Activated naive CD4-positive, alpha-beta T cell treated with anti-CD3 and anti-CD28 coated beads for 36 hours (primary cell): ENCODE data around the gene STH. TPM values are rescaled to one million over a fixed set of nuclear protein-coding genes. Genes with fewer than 3 reads are reported as not detected.

ENCODE experiments used
- CTCF ChIA-PET: fragments of 350-600 bp; sonication (Branson Sonifier 250); formaldehyde crosslinking; loops from one replicate; lab custom pipeline; 2021; ENCODE audit warnings: antibody characterized with exemption; lab: Charles Lee
- DNase-seq: peaks from one replicate; pipeline ENCODE4 v3.0.0-alpha.2; 2020
- H3K27ac Mint-ChIP-seq: one replicate; pipeline ENCODE4 v1.8.0; 2021; ENCODE audit warnings: mild to moderate bottlenecking, mixed read lengths
- H3K27me3 Mint-ChIP-seq: one replicate; pipeline ENCODE4 v1.8.0; 2021; ENCODE audit warnings: low read depth, mixed read lengths
- H3K36me3 Mint-ChIP-seq: one replicate; pipeline ENCODE4 v1.8.0; 2021; ENCODE audit warnings: low read depth, mixed read lengths
- H3K4me1 Mint-ChIP-seq: one replicate; pipeline ENCODE4 v1.8.0; 2021; ENCODE audit warnings: low read depth, mixed read lengths
- H3K4me3 Mint-ChIP-seq: one replicate; pipeline ENCODE4 v1.8.0; 2021; ENCODE audit warnings: mild to moderate bottlenecking, moderate library complexity, mixed read lengths
- H3K9me3 Mint-ChIP-seq: one replicate; pipeline ENCODE4 v1.8.0; 2021; ENCODE audit warnings: mixed read lengths
- intact Hi-C: fragments of 100-400 bp; cut with micrococcal nuclease; formaldehyde crosslinking; loops from one replicate; pipeline ENCODE4 v1.15.1; 2023
- total RNA-seq, 2 experiments: library from RNA; stranded (reverse); gene quantifications; one replicate each; pipeline ENCODE4 v1.2.3, GENCODE V29; 2021

Gene STH
- total RNA-seq, 2 experiments from 2014 or later, result not detected

DNA sequence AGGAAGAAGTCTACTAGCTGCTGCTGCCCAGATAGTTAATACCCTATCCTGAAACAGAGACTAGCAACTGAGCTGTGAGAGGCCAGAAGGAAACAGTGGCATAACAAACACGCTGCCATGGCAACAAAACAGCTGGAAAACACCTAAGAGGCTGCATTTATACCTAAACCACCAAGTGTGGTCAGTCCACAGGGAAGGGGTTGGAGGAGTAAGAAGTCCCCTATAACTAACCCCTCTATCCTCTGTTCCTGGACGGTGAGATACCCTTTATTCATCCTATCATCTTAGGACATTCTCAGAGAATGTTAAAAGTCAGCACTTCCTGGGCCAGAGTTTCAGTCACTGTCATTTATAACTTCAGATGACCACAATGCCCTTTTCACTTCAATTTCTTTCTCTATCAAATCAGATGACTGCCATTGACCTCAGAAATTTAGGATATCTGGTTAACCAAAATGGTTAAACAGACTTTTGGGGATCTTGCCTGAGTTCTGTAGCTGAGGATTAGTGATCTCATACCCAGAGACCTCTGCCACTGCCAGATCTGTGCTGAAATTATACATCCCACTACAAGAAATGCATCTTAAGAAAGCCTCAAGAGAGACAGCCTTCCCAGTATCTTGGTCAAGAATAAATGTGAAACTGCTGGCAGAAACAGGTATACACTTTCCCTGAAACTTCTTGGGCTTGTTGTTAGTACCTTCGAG is 36.2 kb downstream of the STH start:
- Mint-ChIP-seq H3K4me1 (peaks cover 5% of the 10 kb centered on the region), H3K36me3 (peaks cover 25% of the 10 kb centered on the region), H3K27me3 (no peaks in the 10 kb centered on the region), H3K27ac (no peak overlapping the region), H3K9me3 (no peaks in the 10 kb centered on the region), H3K4me3 (no peak overlapping the region)
- intact Hi-C loops, result no loop called here
- peak; percentile 33 for DNase-seq
- CTCF ChIA-PET, result interaction anchor here (0.6 kb wide), 1 partner anchor 72 kb away, joined by 3 read pairs; no protein-coding TSS in a partner anchor

DNA sequence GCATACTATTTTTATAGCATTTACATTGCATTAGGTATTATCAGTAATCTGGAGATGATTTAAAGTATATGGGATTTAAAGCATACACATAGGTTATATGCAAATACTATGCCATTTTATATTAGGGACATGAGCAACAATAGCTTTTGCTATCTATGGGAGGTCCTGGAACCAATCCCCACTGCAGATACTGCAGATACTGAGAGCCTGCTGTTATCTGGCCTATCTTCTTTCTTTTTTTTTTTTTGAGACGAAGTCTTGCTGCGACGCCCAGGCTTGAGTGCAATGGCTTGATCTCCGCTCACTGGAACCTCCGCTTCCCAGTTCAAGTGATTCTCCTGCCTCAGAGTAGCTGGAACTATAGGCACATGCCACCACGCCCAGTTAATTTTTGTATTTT is 37.4 kb downstream of the STH start:
- no peaks in the 10 kb centered on the region for H3K9me3 Mint-ChIP-seq
- no peak for DNase-seq
- no peak overlapping the region for H3K27ac Mint-ChIP-seq
- CTCF ChIA-PET, result interaction anchor here (0.9 to 1.0 kb wide), 2 partner anchors 35 to 179 kb away, joined by 3 read pairs; no protein-coding TSS in a partner anchor
- H3K4me1 Mint-ChIP-seq, result peaks cover 5% of the 10 kb centered on the region
- H3K27me3 Mint-ChIP-seq, result no peaks in the 10 kb centered on the region
- no peak overlapping the region for H3K4me3 Mint-ChIP-seq
- intact Hi-C loops, result no loop called here
- peaks cover 19% of the 10 kb centered on the region for H3K36me3 Mint-ChIP-seq

DNA sequence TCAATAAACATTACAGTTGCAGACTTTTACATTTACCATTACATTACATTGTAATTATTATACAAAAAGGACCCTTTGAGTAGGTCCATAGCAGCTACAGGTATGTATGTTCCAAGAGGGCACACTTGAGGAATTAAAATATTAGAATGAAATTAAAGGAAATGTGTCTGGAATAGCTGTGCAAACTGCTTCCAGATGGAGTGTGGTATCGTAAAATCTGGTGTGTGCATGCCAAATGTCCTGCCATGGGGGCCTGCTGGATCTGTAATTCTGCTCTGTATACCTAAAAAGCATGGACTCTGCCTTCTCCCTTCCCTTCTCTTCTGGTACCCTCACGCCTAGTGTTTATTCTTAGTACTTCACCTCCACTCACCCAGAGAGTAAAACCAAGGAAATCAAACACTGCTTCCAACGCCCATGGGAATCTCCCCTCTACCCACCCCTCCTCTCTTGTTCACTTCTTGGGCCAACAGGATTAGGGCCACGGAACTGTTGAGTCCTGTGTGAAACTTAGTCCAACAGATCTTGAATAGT is 38.7 kb downstream of the STH start:
- Mint-ChIP-seq H3K27ac (peak overlapping the region; percentile 20), H3K4me3 (no peak overlapping the region), H3K4me1 (peaks cover 5% of the 10 kb centered on the region), H3K36me3 (peaks cover 18% of the 10 kb centered on the region), H3K27me3 (no peaks in the 10 kb centered on the region), H3K9me3 (no peaks in the 10 kb centered on the region)
- intact Hi-C loops, result no loop called here
- CTCF ChIA-PET, result interaction anchor here (0.7 to 1.5 kb wide), 3 partner anchors 9 to 149 kb away, joined by 3 to 4 read pairs (median 3); no protein-coding TSS in a partner anchor
- DNase-seq, result no peak

DNA sequence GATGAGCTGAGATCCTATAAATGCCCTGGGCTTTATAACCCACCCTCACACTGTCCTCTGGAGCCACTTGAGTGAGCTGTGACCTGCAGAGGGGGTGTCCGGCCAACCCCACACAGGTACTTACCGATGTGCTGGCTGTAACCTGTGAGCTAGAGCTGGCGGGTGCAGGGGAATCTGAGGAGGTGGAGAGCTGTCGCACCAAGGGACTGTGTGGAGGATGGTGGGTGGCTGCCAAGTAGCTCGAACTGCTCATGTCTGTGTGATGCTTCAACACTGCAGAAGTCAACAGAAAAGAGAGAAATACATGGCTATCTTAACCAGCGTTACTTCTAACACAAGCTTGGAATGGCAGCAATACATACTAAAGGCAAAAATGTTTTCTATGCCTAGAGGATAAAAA is 39.4 kb downstream of the STH start:
- H3K36me3 Mint-ChIP-seq, result peaks cover 19% of the 10 kb centered on the region
- H3K27me3 Mint-ChIP-seq, result no peaks in the 10 kb centered on the region
- peak overlapping the region; percentile 15 for H3K27ac Mint-ChIP-seq
- intact Hi-C loops, result no loop called here
- no peak overlapping the region for H3K4me3 Mint-ChIP-seq
- no peaks in the 10 kb centered on the region for H3K9me3 Mint-ChIP-seq
- CTCF ChIA-PET, result interaction anchor here (0.7 to 1.5 kb wide), 2 partner anchors 9 to 148 kb away, joined by 3 to 4 read pairs; no protein-coding TSS in a partner anchor
- peaks cover 5% of the 10 kb centered on the region for H3K4me1 Mint-ChIP-seq
- DNase-seq, result no peak

DNA sequence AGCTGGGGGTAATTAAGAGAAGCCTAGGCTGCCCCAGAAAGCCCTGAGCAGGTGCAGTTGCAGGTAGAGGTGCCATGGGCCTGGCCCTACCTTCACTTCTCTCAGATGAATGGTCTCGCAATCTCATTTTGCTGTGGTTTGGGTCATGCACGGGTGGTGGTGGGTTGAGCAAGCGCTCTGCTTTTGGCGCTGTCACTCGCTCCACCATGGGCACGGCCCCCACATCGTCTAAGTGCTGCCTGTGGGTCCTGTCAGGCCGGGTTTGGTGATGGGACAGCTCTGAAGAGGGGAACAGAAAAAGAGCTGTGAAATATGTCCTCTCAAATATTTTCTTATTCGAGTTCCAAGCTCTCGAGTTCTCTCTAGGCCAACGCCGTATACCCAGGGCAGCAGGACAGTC is 39.9 kb downstream of the STH start:
- Mint-ChIP-seq H3K4me1 (peaks cover 5% of the 10 kb centered on the region), H3K36me3 (peaks cover 23% of the 10 kb centered on the region), H3K4me3 (no peak overlapping the region), H3K27ac (no peak overlapping the region), H3K27me3 (no peaks in the 10 kb centered on the region), H3K9me3 (no peaks in the 10 kb centered on the region)
- DNase-seq, result no peak
- CTCF ChIA-PET, result interaction anchor here (1.5 kb wide), 1 partner anchor 148 kb away, joined by 4 read pairs; no protein-coding TSS in a partner anchor
- intact Hi-C loops, result no loop called here

DNA sequence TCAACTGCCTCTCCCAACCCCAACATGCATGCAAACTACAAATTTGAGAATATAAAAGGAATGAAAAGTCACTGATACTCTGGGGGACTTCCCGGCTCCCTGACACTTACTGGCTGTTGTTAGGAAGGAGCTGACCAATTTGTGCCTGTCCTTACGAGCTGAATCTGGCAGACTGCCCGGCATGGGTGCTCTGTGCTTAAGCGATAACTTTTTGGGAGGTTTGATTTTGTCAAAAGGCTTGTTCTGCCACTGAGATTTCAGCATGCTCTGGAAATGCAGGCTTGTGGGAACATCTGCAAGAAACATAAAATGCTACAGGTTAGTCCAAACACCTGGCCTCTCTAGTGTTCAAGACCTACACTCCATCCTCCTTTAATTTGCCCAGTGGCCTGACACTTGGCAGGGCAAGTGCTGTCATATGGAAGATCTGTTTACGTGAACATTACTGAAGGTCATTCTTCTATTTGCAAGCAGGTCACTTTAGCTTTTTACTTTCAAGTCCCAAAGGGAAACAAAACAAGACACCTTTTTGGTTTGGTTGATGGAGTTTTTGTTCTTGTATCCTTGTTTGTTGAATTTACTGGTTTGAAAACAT is 40.6 kb downstream of the STH start:
- no peak overlapping the region for H3K27ac Mint-ChIP-seq
- peaks cover 11% of the 10 kb centered on the region for H3K4me1 Mint-ChIP-seq
- no peaks in the 10 kb centered on the region for H3K27me3 Mint-ChIP-seq
- no peak for DNase-seq
- H3K4me3 Mint-ChIP-seq, result no peak overlapping the region
- no peaks in the 10 kb centered on the region for H3K9me3 Mint-ChIP-seq
- intact Hi-C loops, result no loop called here
- CTCF ChIA-PET, result interaction anchor here (1.0 kb wide), 1 partner anchor 11 kb away, joined by 3 read pairs; no protein-coding TSS in a partner anchor
- H3K36me3 Mint-ChIP-seq, result peaks cover 25% of the 10 kb centered on the region

DNA sequence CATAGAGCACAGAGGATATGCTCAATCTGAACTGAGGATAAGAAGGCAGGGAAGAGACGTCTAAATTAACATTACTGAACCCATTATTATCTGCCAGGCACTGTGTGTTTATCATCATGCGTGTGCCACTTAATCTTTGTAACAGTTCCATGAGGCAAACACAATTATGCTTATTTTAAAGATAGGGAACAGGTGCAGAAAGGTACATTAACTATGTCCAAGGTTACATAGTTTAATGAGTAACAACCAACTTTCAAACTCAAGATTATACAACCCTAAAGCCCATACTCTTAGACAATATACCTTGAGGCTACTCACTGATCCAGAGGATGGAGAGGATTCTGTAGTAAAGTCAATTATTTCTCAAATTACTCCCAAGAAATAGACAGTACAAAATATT is 43.2 kb downstream of the STH start:
- H3K9me3 Mint-ChIP-seq, result no peaks in the 10 kb centered on the region
- DNase-seq, result no peak
- no peak overlapping the region for H3K27ac Mint-ChIP-seq
- H3K36me3 Mint-ChIP-seq, result peaks cover 26% of the 10 kb centered on the region
- H3K4me3 Mint-ChIP-seq, result no peak overlapping the region
- intact Hi-C loops, result no loop called here
- CTCF ChIA-PET, result interaction anchor here (0.9 to 2.3 kb wide), 3 partner anchors 13 to 141 kb away, joined by 4 read pairs; no protein-coding TSS in a partner anchor
- peaks cover 11% of the 10 kb centered on the region for H3K4me1 Mint-ChIP-seq
- H3K27me3 Mint-ChIP-seq, result no peaks in the 10 kb centered on the region

DNA sequence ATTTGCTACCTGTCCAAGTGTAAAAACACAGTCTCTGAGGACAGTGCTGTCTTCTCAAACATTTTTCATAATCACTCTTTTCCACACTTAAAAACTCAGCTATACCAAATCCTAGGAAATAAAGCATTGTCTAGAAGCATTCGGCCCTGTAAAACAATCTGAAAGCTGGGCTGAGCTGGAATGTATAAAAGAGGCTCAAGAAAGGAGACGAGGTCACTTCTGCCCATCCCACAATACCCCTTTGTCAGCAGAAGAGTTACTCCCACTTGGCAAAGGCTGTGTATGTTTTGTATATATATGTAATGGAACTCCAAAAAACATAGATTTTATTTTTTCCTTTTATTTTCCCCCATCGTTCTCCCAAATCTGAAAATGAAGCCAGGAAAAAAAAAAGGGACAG is 43.9 kb downstream of the STH start:
- no peaks in the 10 kb centered on the region for H3K27me3 Mint-ChIP-seq
- H3K4me3 Mint-ChIP-seq, result no peak overlapping the region
- no peaks in the 10 kb centered on the region for H3K9me3 Mint-ChIP-seq
- CTCF ChIA-PET, result interaction anchor here (0.6 to 2.8 kb wide), 9 partner anchors 41 to 170 kb away, joined by 3 to 31 read pairs (median 4); no protein-coding TSS in a partner anchor
- H3K36me3 Mint-ChIP-seq, result peaks cover 24% of the 10 kb centered on the region
- intact Hi-C loops, result no loop called here
- H3K4me1 Mint-ChIP-seq, result peaks cover 11% of the 10 kb centered on the region
- no peak overlapping the region for H3K27ac Mint-ChIP-seq
- DNase-seq, result no peak

DNA sequence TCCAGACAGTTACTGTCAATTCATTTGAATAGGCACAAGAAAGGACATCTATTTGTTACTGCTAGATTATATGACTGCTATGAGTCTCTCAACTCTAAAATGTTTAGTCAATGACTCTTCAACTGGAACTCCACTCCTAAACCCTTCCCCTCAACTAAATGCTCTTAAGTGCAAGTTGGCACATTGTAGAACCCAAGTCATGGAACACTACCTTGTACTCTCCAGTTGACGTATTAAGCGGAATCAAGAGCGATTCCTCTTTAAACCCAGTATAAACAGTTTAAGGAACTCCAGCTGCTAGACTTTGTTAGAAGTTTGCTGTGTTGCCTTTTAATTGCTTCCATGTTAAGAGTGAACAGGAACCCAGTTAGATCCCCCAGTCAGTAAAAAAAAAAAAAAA is 44.6 kb downstream of the STH start:
- Mint-ChIP-seq H3K9me3 (no peaks in the 10 kb centered on the region), H3K36me3 (peaks cover 23% of the 10 kb centered on the region), H3K4me1 (peaks cover 11% of the 10 kb centered on the region), H3K27me3 (no peaks in the 10 kb centered on the region), H3K27ac (no peak overlapping the region), H3K4me3 (no peak overlapping the region)
- CTCF ChIA-PET, result interaction anchor here (0.6 to 2.8 kb wide), 22 partner anchors 10 to 745 kb away, joined by 3 to 31 read pairs (median 4); no protein-coding TSS in a partner anchor
- intact Hi-C loops, result loop anchor here (1.0 kb wide), 3 partner anchors 41 to 170 kb away; no protein-coding TSS in a partner anchor
- DNase-seq, result no peak

DNA sequence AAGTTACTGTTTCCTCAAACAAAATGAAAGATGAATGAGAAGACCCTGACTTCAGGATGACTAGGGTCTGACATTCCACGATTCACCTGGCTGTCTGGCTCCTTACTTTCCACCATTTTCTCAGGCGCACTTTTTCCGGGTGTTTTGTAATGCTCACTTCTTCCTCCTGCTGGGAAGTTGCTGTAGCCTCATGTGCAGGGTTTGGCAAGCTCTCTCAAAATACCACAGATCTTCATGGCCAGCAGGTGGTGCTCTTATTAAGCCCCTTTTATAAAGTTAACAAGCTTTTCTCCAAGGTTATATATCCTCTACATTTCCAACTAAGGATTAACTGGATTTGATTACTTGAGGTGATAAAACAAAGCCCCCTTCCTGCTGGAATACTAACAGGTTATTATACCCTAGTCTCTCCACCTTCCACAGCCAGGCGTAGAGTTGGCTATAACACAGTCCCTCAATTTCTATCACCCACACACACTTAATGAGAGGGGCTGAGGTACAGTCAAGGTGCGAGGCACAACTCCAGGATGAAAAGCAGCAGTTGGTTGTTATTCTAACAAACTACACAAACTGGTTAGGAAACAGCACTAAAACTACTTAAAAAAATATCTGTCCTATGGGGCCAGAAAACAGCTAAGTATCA is 45.4 kb downstream of the STH start:
- Mint-ChIP-seq H3K9me3 (no peaks in the 10 kb centered on the region), H3K36me3 (peaks cover 25% of the 10 kb centered on the region), H3K4me1 (peaks cover 11% of the 10 kb centered on the region), H3K27me3 (no peaks in the 10 kb centered on the region), H3K4me3 (no peak overlapping the region), H3K27ac (no peak overlapping the region)
- intact Hi-C loops, result loop anchor here (1.0 kb wide), 3 partner anchors 42 to 169 kb away; no protein-coding TSS in a partner anchor
- DNase-seq, result peak; percentile 82
- CTCF ChIA-PET, result interaction anchor here (0.6 to 2.8 kb wide), 27 partner anchors 9 to 744 kb away, joined by 3 to 31 read pairs (median 4); no protein-coding TSS in a partner anchor

DNA sequence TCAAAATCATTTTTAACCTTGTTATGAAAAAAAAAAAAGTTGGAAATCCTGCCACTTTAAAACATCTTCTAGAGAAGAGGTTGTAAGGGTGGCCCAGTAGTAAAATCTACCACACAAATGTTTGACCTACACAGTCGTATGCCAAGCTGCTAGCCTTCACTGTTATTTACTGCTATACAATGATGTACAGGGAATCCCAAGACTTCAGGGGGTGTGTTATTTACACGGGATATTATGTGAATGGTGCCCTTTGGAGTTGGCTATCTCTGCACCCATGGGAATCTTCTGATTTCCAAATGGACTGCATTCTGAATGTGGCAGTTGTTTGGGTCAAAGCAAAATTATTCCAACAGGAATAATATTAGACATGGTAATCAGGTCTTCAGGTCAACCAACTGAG is 45.9 kb downstream of the STH start:
- Mint-ChIP-seq H3K27me3 (no peaks in the 10 kb centered on the region), H3K4me1 (peaks cover 11% of the 10 kb centered on the region), H3K9me3 (no peaks in the 10 kb centered on the region), H3K4me3 (no peak overlapping the region), H3K36me3 (peaks cover 31% of the 10 kb centered on the region), H3K27ac (no peak overlapping the region)
- CTCF ChIA-PET, result interaction anchor here (0.6 to 2.8 kb wide), 23 partner anchors 9 to 170 kb away, joined by 3 to 31 read pairs (median 5); no protein-coding TSS in a partner anchor
- no peak for DNase-seq
- intact Hi-C loops, result loop anchor here (1.0 kb wide), 3 partner anchors 43 to 168 kb away; no protein-coding TSS in a partner anchor
